Peyer's patch (tissue), 4 donors: Measurements from ENCODE around the gene C13orf46.

Source experiments
- POLR2A ChIP-seq, 2 donors: fragments of 450-650 bp; IDR thresholded peaks; one replicate each; pipeline ENCODE4 v1.5.1; 2017; ENCODE audit warnings: antibody characterized with exemption in 2 of 2, mild to moderate bottlenecking in 2 of 2, moderate library complexity in 2 of 2
- TF ChIP-seq, protein P1 (sequence below), 6 experiments: fragments of 450-650 bp in 4 of 6; fragments of 200-600 bp in 2 of 6; sonication (generic) in 1 of 6; IDR thresholded peaks; one replicate each; pipeline ENCODE4 v1.5.1; 2017 to 2019; ENCODE audit warnings: antibody characterized with exemption in 6 of 6, mild to moderate bottlenecking in 3 of 6, moderate library complexity in 1 of 6

DNA sequence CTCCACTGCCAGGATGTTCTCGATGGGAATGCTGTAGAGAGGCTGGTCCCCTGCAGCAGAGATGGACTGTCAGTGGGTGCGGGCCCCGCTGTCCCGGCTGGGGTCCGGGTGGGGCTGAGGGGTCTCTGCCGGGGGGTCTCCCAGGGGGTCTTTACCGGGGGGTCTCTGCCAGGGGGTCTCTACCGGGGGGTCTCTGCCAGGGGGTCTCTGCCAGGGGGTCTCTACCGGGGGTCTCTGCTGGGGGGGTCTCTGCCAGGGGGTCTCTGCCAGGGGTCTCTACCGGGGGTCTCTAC is 25.7 kb upstream of the C13orf46 start:
- TF ChIP-seq POLR2A (IDR thresholded peaks at IDR 0.05): no peak
- TF ChIP-seq, protein P1, sequence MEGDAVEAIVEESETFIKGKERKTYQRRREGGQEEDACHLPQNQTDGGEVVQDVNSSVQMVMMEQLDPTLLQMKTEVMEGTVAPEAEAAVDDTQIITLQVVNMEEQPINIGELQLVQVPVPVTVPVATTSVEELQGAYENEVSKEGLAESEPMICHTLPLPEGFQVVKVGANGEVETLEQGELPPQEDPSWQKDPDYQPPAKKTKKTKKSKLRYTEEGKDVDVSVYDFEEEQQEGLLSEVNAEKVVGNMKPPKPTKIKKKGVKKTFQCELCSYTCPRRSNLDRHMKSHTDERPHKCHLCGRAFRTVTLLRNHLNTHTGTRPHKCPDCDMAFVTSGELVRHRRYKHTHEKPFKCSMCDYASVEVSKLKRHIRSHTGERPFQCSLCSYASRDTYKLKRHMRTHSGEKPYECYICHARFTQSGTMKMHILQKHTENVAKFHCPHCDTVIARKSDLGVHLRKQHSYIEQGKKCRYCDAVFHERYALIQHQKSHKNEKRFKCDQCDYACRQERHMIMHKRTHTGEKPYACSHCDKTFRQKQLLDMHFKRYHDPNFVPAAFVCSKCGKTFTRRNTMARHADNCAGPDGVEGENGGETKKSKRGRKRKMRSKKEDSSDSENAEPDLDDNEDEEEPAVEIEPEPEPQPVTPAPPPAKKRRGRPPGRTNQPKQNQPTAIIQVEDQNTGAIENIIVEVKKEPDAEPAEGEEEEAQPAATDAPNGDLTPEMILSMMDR (IDR thresholded peaks at IDR 0.05): no peak
